Neuron (in vitro differentiated cells): ENCODE results near the gene TMEM54.

Experiments used
- H2AFZ ChIP-seq: one replicate; pipeline ENCODE4 v1.6.1; 2013; ENCODE audit warnings: low read depth, mild to moderate bottlenecking, inconsistent platforms, low read length, moderate library complexity
- H3K27me3 ChIP-seq: one replicate; pipeline ENCODE4 v1.6.1; 2013; ENCODE audit warnings: low read length; ENCODE audit not compliant: insufficient read depth
- H3K36me3 ChIP-seq: one replicate; pipeline ENCODE4 v1.6.1; 2013; ENCODE audit warnings: low read length; ENCODE audit not compliant: insufficient read depth
- H3K4me1 ChIP-seq: one replicate; pipeline ENCODE4 v1.6.1; 2013; ENCODE audit warnings: low read length; ENCODE audit not compliant: insufficient read depth
- H3K4me3 ChIP-seq: 2 replicates; pipeline ENCODE4 v1.5.1; 2013; ENCODE audit warnings: mild to moderate bottlenecking, low read length, moderate library complexity
- H3K9me3 ChIP-seq: one replicate; pipeline ENCODE4 v1.6.1; 2013; ENCODE audit warnings: low read length

Gene TMEM54

DNA sequence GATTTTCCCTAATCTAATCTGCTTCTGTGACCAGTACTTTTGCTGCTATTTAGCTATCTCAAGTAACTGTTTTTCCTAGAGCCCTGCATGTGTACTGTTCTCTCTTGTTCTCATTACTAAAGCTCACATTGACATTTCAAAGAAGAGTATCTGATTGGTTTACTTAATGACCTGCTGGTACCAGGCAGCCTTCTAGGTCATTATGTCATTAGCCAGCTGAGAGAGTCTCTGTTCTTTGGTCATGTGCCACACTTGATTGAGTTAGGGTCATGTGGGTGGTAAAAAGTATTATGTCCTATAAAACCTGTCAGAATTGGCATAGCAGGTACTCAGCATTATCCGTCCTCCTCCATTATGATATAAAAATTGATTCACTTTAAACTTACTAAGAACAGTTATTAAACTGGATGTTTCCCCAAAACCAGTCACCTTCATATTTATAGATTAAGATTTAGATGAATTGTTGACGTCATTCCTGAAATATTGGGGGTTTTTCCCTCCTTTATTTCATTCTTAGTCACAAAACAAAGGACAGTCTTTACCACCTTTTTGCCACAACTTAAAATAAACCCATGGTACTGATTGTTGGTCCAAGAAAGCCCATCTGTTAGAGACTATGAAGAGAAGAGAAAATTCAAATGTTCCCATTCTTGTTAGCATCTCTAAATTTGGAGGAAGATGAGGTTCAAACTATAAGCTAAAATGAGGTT, 52.7 kb downstream of the TMEM54 start:
- Histone ChIP-seq H3K4me1 (no peaks in the 10 kb centered on the region), H3K4me3 (no peak overlapping the region), H3K36me3 (peaks cover 42% of the 10 kb centered on the region), H3K27me3 (no peaks in the 10 kb centered on the region), H3K9me3 (peaks cover 7% of the 10 kb centered on the region), H2AFZ (no peak overlapping the region)
